Calu3 (cell line): ENCODE data around the gene BBLN. TPM values are rescaled to one million over a fixed set of nuclear protein-coding genes. Genes with fewer than 3 reads are reported as not detected.

Experiments
- BruUV-seq: library from RNA; stranded (reverse); fragments of 400-500 nt; replicated peaks from 2 replicates; lab custom pipeline; 2021; lab: Mats Ljungman, UMichigan
- CTCF ChIA-PET: fragments of 300-600 bp; sonication (Branson Sonifier 250); formaldehyde crosslinking; loops from one replicate; lab custom pipeline; 2022; ENCODE audit warnings: antibody characterized with exemption; lab: Charles Lee
- DNase-seq: peaks from one replicate; pipeline ENCODE4 v3.0.0; 2022
- H3K27ac Mint-ChIP-seq: one replicate; pipeline ENCODE4 v1.8.0; 2022; ENCODE audit warnings: mixed read lengths; ENCODE audit not compliant: unreplicated experiment
- H3K27me3 Mint-ChIP-seq: one replicate; pipeline ENCODE4 v1.8.0; 2022; ENCODE audit warnings: mixed read lengths; ENCODE audit not compliant: unreplicated experiment
- H3K36me3 Mint-ChIP-seq: one replicate; pipeline ENCODE4 v1.8.0; 2022; ENCODE audit warnings: mild to moderate bottlenecking, moderate library complexity, mixed read lengths; ENCODE audit not compliant: insufficient read depth, unreplicated experiment
- H3K4me1 Mint-ChIP-seq: one replicate; pipeline ENCODE4 v1.8.0; 2022; ENCODE audit warnings: mild to moderate bottlenecking, low read depth, mixed read lengths; ENCODE audit not compliant: unreplicated experiment
- H3K4me3 Mint-ChIP-seq: one replicate; pipeline ENCODE4 v1.8.0; 2022; ENCODE audit warnings: mild to moderate bottlenecking, low read depth, moderate library complexity, mixed read lengths; ENCODE audit not compliant: unreplicated experiment
- H3K9me3 Mint-ChIP-seq: one replicate; pipeline ENCODE4 v1.8.0; 2022; ENCODE audit warnings: low read depth, mixed read lengths; ENCODE audit not compliant: unreplicated experiment
- intact Hi-C: fragments of 100-400 bp; cut with micrococcal nuclease; formaldehyde crosslinking; loops from one replicate; pipeline ENCODE4 v1.10.0; 2022; ENCODE audit not compliant: unreplicated experiment
- total RNA-seq: library from RNA; stranded (reverse); gene quantifications from 2 replicates; pipeline ENCODE4 v1.2.3, GENCODE V29; 2022
- TF ChIP-seq, protein P1 (sequence below): fragments of 200-600 bp; IDR thresholded peaks from one replicate; pipeline ENCODE4 v1.8.0; 2022; ENCODE audit warnings: antibody characterized with exemption; ENCODE audit not compliant: unreplicated experiment

BBLN gene
- total RNA-seq, 1 experiment from 2014 or later, result 82.3 TPM

DNA sequence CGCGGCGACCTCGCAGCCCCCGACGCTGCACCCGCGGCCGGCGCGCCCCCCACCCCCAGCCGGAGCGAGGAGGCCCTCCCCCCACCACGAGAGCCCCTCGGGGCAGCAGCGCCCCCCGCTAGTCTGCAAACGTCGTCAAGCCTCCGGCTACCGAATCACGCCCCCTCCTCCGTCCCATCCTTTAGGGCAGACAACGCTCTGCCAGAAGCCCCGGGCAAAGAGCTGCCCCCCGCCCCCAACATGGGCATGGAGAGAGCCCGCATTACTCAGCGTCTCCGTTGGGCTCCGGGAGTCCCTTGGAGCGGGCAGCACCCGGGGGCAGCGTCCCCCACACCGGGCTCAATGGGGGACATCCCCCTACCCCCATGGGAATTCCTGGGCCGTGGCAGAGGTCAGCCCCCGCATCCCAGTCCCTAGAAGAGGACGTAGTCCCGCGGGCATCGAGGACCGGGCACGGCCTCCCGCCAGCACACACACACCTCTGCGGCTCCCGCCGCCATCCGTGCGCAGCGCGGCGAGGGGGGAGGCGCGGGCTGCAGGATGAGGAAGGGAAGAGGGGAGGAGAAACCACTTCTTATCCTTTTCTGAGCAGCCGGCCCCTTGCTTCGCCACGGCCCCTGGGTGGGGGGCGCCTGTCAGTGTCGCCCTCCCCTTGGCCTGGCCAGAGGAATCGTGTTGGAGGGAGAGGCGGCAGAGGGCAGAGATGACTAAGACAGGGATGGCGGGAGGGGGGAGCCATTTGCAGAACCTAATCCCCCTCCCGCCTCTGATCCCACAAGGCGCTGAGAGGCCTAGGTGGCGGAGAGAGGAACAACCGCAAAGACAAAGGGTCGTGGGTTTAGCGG, 43.9 kb downstream of the BBLN start:
- H3K36me3 Mint-ChIP-seq, result peaks cover 27% of the 10 kb centered on the region
- H3K27ac Mint-ChIP-seq, result no peak overlapping the region
- peaks cover 14% of the 10 kb centered on the region for H3K4me1 Mint-ChIP-seq
- BruUV-seq, result no TSS peak
- peak overlapping the region; percentile 82 for H3K4me3 Mint-ChIP-seq
- CTCF ChIA-PET, result no interaction called here
- no peaks in the 10 kb centered on the region for H3K27me3 Mint-ChIP-seq
- intact Hi-C loops, result no loop called here
- no peaks in the 10 kb centered on the region for H3K9me3 Mint-ChIP-seq
- TF ChIP-seq, protein P1, sequence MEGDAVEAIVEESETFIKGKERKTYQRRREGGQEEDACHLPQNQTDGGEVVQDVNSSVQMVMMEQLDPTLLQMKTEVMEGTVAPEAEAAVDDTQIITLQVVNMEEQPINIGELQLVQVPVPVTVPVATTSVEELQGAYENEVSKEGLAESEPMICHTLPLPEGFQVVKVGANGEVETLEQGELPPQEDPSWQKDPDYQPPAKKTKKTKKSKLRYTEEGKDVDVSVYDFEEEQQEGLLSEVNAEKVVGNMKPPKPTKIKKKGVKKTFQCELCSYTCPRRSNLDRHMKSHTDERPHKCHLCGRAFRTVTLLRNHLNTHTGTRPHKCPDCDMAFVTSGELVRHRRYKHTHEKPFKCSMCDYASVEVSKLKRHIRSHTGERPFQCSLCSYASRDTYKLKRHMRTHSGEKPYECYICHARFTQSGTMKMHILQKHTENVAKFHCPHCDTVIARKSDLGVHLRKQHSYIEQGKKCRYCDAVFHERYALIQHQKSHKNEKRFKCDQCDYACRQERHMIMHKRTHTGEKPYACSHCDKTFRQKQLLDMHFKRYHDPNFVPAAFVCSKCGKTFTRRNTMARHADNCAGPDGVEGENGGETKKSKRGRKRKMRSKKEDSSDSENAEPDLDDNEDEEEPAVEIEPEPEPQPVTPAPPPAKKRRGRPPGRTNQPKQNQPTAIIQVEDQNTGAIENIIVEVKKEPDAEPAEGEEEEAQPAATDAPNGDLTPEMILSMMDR, result no peak
- DNase-seq, result peak; percentile 40

GRCh38 chr9:128204858-128205257, 44.8 kb downstream of the BBLN start:
- BruUV-seq, result no TSS peak
- Mint-ChIP-seq H3K27ac (no peak overlapping the region), H3K4me3 (no peak overlapping the region), H3K9me3 (no peaks in the 10 kb centered on the region), H3K27me3 (no peaks in the 10 kb centered on the region), H3K4me1 (peaks cover 14% of the 10 kb centered on the region), H3K36me3 (peaks cover 27% of the 10 kb centered on the region)
- CTCF ChIA-PET, result no interaction called here
- intact Hi-C loops, result no loop called here
- TF ChIP-seq, protein P1, result no peak
- no peak for DNase-seq

DNA sequence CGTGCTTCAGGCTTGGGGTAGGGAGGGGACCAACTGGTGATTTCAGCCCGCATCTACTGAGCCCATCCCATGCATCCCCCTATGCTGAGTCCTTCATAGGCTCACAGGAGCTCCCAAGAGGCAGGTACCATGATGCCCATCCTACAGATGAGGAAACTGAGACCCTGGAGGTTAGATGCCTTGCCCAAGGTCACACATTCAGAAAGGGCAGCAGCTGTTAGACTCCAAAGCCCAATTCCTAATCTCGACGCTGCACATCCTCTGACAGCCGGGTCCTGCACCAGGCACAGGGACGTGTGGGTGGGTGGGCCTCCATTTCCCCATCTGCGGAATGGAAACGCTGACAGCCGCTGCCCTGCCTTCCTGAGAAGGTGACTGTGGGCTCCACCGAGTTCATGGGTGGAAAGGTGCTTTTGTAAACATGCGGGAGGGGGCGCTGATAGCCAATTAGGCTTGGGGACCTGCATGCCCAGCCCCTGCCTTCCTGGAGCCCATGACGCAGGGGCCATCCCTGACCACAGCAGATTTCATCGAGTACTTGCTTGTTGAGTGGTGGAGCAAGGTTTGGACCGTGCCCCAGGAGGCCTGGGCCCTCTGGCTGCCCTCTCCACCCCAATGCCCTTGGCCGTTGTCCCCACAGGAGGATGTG, 45.4 kb downstream of the BBLN start:
- Mint-ChIP-seq H3K9me3 (no peaks in the 10 kb centered on the region), H3K27ac (no peak overlapping the region), H3K4me1 (peaks cover 15% of the 10 kb centered on the region), H3K36me3 (peaks cover 27% of the 10 kb centered on the region), H3K4me3 (no peak overlapping the region), H3K27me3 (no peaks in the 10 kb centered on the region)
- CTCF ChIA-PET, result no interaction called here
- BruUV-seq, result no TSS peak
- no peak for DNase-seq
- TF ChIP-seq, protein P1, result no peak
- intact Hi-C loops, result no loop called here

- CTCF ChIA-PET, result interaction anchor here (1.0 kb wide), 1 partner anchor 213 kb away, joined by 4 read pairs; no protein-coding TSS in a partner anchor
- TF ChIP-seq, protein P1, result no peak
- DNase-seq, result no peak
- Mint-ChIP-seq H3K27ac (no peak overlapping the region), H3K9me3 (no peaks in the 10 kb centered on the region), H3K27me3 (no peaks in the 10 kb centered on the region), H3K4me3 (no peak overlapping the region), H3K4me1 (peaks cover 25% of the 10 kb centered on the region), H3K36me3 (peaks cover 28% of the 10 kb centered on the region)
- BruUV-seq, result no TSS peak
- intact Hi-C loops, result no loop called here
Observed at GRCh38 chr9:128206484-128206883, 46.4 kb downstream of the BBLN start.
